NCI-H128 (cell line): ENCODE results near the gene SEC31B.

Experiments used
- DNase-seq: peaks from one replicate; lab custom pipeline; 2025; ENCODE audit not compliant: unreplicated experiment; lab: John Stamatoyannopoulos, UW

SEC31B gene, protein sequence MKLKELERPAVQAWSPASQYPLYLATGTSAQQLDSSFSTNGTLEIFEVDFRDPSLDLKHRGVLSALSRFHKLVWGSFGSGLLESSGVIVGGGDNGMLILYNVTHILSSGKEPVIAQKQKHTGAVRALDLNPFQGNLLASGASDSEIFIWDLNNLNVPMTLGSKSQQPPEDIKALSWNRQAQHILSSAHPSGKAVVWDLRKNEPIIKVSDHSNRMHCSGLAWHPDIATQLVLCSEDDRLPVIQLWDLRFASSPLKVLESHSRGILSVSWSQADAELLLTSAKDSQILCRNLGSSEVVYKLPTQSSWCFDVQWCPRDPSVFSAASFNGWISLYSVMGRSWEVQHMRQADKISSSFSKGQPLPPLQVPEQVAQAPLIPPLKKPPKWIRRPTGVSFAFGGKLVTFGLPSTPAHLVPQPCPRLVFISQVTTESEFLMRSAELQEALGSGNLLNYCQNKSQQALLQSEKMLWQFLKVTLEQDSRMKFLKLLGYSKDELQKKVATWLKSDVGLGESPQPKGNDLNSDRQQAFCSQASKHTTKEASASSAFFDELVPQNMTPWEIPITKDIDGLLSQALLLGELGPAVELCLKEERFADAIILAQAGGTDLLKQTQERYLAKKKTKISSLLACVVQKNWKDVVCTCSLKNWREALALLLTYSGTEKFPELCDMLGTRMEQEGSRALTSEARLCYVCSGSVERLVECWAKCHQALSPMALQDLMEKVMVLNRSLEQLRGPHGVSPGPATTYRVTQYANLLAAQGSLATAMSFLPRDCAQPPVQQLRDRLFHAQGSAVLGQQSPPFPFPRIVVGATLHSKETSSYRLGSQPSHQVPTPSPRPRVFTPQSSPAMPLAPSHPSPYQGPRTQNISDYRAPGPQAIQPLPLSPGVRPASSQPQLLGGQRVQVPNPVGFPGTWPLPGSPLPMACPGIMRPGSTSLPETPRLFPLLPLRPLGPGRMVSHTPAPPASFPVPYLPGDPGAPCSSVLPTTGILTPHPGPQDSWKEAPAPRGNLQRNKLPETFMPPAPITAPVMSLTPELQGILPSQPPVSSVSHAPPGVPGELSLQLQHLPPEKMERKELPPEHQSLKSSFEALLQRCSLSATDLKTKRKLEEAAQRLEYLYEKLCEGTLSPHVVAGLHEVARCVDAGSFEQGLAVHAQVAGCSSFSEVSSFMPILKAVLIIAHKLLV

DNA sequence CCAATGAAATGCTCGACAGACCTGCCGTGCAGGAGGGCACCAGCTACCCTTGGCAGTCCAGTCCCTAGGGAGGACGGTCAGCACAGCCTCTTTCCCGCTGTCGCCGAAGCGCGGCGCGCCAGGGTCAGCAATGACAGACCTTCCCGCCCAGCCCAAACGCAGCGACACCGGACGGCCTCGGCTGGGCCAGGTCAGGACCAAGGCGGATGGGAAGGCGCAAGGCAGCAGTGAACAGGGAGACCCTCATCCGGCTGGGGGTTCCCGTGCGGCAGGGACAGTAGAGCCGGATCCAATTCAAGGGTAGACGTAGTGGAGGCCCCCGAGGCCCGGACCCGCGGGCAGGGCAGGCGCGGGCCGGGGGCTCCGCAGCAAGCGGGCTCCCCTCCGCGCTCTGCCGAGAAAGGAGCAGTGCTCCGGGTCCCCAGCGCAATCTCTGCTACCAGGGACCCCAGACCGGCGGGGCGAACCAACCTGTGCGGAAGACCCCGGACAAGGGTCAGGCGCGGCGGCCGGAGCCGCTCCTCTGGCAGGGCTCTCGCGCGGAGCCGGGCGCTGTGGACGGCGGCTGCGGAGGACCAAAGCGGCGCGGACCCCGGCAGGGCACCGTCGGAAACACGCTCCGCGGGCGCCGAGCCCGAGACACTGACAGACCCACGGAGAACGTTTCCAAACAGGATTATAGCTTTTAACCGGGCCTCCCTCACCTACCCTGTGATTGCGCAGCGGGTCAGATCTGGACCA is at the start of gene SEC31B:
TSS of gene SEC31B (minus strand) at position 551 of the 741 bp plus-strand sequence. CDS start 2,909 bp downstream, outside the sequence.
- no peak for DNase-seq

DNA sequence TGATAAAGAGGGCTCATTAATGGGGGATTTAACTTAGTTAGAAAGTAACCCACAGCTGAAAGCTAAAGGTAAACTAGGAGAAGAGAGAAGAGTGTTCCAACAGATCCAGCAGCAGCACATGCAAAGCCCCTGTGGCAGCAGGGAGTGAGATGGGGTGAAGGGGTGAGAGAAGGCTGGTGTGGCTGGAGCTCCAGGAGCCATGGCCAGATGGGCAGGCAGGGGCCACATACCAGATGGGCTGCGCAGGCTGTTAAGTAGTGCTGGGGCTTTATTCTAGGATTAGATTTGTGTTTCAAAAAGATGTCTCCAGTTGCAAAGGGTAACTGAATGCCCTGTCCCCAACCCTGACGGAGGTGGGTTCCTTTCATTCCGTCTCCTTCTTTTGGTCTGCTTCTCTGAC is 49.3 kb upstream of the SEC31B start:
- no peak for DNase-seq

DNA sequence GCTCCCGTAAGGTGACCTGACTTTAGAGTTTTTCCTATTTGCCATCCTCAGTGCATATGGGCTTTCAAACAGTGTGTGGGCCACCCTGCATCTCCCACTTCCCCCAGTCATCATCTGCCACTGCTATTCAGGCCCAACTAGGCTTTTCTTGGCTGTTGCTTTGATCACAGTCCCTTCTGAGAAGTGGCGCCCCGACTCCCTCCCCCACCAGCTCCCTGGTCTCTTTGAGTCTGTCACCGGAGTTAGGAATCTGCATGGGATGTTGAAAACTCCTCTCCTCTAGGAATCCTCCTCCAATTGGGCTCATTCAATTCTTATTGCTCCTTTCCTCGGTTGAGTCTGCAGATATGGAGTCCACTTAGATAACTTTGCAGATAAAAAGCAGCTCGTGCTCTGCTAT is 48.2 kb upstream of the SEC31B start:
- DNase-seq: no peak

DNA sequence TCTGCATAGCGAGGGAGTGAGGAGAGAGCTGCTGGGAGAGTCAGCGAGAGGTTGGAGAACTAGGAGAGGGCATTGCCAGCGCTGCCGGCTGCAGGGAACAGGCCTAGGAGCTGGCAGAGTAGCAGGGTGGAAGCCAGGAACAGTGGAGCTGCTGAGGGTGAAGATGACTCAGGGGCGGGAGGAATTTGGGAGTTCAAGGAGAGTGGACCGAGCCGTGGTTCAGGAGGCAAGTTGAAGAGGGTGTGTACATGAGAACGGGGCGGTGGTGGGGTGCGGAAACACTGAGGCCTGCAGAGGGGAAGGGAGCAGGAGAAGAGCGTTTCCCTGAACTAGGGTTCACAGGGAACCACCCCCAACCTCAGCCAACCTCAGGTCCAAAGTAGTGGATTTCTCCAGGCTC is 47.6 kb upstream of the SEC31B start:
- DNase-seq: no peak

DNA sequence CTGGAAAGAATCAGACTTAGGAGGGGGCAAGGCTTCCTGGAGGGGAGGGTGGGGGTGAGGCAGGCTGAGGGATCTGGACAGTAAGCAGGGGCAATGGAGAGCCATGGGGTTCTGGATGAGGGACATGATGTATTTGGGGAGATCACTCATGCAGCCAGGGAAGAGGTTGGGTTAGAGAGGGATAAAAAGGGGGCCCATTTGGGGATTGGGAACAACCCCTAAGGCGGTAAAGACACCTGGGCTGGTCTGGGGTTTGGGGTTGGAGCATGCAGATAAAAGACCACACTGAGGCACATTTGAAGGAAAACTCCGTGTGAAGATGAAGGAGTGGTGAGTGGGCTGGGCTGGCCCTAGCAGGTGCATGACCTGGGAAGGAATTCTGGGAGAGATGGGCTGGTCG is 46.9 kb upstream of the SEC31B start:
- no peak for DNase-seq

DNA sequence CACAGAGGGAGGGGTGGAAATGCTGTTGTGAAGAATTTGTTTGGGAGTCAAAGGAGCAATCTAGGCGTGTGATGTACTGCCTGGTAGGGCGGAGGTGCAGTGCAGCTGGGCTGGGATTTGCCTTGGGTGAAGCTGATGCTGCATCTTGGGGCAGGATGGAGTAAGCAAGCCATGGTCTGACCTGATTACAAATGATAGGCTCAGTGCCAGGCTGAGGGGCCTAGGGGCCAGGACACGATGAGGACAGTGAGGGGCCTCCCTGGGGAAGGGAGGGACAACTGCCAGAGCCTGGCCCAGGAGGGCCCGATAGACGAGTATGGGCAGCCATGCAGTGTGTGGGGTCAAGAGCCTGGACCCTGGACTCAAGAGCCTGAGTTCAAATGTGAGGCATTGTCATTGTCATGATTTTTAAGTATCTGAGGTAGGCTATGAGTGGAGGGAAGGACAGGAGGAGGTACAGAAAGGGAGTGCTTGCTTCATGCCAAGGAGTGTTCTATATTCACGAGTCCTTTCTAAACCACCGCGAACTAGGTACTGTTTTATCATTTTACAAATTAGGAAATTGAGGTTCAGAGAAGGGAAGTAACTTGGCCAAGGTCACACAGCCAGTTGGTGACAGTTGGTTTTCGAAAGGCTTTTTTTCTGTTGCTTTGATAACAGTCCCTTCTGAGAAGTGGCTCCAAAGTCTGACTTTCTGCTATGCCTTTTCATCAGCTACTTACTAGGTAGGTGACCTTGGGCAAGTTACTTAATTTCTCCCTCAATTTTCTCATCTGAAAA is 45.7 kb upstream of the SEC31B start:
- no peak for DNase-seq

DNA sequence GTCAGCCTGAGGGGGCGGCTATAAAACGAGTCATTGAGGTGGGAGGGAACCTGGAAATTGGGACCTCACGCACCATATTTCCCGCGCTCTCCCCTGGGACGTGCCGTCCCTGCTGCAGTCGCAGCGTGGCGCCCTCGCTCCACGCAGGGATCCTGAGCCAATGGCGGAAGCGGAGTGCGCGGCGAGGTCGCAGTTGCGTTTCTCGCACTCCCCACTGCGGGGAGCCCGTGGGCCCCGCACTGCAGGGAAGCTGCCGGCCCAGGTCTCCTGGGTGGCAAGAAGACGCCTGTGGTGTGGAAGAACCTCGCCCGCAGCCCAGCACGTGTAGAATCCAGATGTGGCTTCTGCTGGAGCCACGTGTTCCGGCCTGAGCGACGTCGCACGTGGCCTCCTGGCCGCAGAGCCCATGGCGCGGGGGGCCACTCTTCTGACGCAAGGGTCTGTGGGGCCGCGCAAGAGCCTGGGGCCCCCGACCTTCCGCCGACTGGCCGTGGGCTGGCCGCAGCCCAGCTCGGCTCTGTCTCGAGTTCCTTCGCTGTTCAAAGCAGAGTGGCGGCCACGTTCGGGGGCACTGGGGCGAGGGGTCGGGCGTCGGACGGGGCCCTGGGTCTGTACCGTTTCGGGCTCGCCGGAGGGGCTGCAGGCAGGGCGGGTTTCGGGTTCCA is 42.5 kb upstream of the SEC31B start:
- peak; percentile 17 for DNase-seq

DNA sequence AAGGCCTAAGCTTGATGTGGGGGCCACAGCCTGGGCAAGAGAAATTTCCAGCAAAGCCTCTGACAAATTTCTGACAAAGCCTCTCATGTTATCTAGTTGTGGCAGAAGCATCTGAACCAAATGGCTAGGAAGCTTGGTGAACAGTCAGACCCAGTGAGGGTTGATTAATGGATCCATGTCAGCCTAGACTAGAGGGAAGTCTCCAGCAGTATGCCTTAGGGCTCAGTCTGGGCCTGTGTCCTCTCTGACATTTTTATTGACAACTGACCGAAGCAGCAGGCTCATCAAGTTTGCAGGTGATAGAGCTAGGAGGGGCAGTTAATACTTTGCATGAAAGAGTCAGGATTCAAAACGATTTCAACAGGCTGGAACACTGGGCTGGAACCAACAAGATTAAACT is 41.3 kb upstream of the SEC31B start:
- DNase-seq: no peak

DNA sequence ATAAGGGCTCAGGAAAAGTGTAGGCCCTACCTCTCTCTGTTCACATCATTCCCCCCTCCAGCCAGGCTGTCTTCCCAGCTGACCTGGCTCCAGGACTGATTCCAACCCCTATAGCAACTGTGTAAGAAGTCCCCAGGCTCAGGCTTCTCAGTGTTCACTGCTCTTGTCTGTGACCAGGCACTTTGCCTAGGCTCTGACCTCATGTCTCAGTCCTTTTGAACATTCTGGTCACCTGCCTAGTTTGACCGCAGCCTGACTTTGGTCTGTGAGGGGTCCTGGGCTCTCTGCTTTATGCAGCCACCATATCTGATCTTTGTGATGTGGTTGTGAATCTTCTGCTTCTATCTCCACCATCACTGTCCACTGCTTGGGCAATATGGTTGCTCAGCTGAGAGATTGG is 40.6 kb upstream of the SEC31B start:
- no peak for DNase-seq

DNA sequence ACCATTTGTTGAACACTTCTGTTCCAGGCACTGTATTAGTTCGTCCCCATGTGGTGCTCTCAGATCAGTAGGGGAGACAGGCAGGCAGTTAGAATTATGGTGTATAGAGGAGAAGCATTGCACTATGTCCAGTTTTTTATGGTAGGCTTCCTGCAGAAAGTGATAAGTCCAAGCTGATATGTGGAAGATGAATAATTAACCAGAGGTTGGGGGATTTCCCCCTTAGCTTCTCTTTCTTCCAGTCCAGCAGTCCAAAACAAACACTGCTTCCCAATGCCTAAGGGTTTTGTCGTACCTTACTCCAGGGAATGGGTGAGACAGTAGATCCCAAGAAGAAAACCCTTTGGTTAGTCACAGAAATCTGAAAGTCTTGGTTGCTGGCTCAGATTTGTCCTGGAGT is 35.2 kb upstream of the SEC31B start:
- DNase-seq: no peak

DNA sequence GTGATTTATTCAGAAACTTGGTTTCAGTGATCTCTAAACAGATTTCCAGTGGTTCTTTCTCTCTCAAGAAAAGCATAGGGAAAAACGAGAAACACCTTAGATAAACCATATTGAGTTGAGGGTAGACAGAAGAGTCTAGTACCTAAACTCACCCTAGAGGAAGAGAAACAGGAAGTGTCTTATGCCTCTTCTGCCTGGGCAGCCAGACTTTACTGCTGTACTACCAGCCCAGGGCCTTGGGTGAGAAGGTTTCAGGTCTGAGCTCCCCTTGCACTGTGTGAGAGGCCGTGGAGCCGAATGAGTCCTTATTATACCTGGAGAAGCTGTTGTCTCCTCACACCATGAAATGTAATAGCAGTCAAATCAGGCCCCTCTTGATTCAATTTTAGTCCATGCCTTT is 34.3 kb upstream of the SEC31B start:
- no peak for DNase-seq

DNA sequence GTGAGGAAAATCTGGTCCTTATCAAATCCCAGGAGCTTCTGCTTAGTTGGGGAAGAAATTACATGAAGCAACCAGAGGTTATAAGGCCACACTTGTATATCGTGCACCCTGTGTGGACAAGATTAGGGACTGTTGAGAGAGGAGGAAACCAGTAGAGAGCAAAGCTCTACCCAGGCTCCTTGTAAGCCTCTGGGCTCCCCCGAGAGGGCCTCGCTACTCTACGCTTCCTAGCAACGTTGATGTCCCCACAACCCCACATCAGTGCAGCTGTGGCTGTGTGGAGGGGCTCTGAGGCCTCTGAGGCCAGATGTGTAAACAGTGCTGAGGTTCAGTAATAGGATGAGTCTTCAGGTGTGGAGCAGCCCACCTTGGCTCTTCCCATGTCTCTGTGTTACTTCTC is 32.1 kb upstream of the SEC31B start:
- no peak for DNase-seq

DNA sequence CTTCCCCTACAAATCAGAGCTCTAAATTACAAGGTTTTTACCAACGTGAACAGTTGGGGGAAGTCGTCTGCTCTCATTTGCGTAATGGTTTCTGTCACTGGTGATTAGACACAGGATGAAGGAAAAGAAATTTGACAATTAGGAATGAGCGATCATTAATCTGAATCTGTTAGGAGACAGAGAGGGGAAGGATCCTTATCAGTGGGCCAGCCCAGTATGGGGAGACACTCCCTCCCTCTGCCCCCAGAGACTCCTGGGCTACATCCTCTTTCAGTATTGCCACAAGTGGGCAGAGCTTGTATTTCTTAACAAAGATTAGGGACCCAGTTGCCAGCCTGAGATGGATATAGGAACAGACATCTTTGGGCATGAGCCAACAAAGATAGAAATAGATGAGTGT is 31.5 kb upstream of the SEC31B start:
- DNase-seq: no peak

DNA sequence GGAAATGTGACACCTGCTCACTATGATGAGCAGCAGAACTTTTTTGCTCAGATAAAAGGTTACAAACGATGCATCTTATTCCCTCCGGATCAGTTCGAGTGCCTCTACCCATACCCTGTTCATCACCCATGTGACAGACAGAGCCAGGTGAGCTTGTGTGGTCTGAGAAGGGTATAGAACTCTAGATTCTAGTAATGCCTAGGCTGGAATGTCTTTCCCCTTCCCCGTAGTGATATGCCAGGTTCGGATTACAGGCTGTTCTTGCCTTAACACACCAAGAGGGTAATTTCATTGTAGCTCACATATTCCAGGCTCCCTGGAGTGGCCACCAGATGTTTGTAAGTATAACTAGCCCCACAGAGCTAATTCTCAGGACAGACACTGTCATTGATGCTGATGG is 25.3 kb upstream of the SEC31B start:
- DNase-seq: no peak

DNA sequence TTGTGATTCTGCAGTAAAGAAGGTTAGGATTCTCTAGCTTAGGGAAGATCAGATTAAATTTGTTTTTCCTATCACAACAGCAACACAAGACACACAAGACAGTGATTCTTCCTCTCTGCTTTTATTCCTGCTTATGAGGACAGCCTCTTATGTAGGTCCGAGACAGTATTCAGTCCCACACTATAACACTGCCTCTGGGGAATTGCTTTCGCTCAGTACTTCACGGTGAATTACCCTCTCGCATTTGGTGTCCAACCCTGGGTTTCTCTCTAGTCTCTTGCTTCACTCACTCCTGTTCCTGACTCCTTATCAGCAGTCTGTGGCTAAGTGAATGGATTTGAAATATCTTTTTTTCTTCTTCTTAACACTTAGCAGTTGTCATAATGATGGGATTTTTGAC is 17.8 kb upstream of the SEC31B start:
- DNase-seq: no peak

DNA sequence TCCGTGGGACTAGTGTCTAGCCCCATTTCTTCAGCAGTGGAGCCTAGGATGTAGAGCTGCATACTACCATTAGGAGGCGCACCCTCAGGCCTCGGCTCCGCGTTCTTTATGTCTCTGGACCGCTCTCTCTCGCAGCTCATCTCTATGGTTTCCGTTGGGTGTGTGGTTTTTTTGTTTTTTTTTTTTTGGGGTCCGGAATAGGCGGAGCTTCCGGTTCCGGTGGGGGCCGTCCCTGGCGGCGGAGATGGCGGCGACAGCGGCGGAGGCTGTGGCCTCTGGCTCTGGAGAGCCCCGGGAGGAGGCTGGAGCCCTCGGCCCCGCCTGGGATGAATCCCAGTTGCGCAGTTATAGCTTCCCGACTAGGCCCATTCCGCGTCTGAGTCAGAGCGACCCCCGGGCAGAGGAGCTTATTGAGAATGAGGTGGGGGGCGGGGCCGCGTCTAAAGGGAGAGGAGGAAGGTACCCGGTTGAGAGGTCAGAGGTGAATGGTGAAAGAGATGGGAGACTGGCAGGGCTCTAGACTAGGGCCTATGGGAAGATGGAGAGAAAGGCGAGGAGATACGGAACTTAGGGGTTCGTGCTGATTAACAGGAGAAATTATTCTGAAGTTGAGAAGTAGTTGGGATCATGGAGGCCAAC is 16.2 kb upstream of the SEC31B start, which contains the start of gene HIF1AN:
TSS of gene HIF1AN (plus strand) at position 229 of the 639 bp plus-strand sequence. CDS start at position 245, 16 bp downstream.
- peak; percentile 77 for DNase-seq

DNA sequence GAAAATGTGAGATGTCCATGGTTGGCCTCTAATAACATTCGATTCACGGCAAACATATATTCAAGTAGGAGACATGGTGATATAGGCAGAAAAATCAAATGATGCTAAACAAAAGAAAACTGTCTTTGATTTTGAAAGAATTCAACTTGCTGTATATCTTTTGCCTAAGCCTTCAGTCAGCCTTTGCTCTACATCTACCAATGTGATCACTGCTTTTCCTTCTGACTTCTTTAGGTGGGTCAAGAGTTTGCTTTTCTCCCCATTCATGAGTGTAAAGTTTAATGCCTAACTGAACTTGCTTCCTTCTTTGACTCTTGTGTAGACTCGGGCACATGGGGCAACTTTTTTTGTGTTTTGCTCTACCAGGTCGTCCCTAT is 15.7 kb upstream of the SEC31B start:
- no peak for DNase-seq

DNA sequence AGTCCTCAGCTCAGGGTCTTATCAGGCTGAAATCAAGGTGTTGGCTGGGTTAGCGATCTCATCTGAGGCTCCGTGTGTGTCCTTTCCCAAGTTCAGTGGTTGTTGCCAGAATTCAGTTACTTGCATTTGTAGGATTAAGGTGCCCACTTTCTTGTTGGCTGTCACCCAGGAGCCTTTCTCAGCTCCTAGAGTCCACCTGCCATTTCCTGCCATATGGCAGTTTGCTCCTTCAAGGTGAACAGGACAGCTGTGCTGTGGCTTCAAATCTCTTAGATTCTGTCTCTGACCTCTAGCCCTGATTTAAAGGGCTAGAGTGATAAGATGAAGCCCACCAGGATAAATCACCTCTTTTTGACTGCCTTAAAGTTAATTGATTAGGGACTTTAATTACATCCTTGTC is 15.1 kb upstream of the SEC31B start:
- DNase-seq: no peak

DNA sequence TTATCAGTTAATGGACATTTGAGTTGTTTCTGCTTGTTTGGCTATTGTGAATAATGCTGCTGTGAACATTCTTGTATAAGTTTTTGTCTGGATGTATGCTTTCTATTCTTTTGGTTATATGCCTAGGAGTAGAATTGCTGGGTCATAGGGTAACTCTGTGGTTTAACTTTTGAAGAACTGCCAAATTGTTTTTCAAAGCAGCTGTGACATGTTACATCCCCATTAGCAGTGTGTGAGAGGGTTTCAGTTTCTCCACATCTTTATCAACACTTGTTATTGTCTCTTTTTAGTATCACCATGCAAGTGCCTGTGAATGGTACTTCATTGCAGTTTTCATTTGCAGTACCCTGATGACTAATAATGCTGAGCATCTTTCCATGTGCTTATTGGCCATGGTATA is 12.1 kb upstream of the SEC31B start:
- no peak for DNase-seq
